ENCODE results near the gene ADGRL3. TPM values are rescaled to one million over a fixed set of nuclear protein-coding genes. Genes with fewer than 3 reads are reported as not detected.

The ADGRL3 gene
- total and polyA plus RNA-seq, 4 donors = 0.07 to 1.7 (median 0.82) TPM

GRCh38 chr4:61428950-61429349 lies 228.8 kb downstream of the ADGRL3 start (continued):
- TF ChIP-seq CTCF (IDR thresholded peaks at IDR 0.05; ENCODE audit: low read depth, low read length, missing input control) (no peak), FOXA2 (IDR thresholded peaks at IDR 0.05) (no peak), GABPA (IDR thresholded peaks at IDR 0.05 in 1 of 2, conservative IDR thresholded peaks at IDR 0.05 in 1 of 2) (no peak), FOXA1 (IDR thresholded peaks at IDR 0.05) (no peak), EGR1 (IDR thresholded peaks at IDR 0.05; ENCODE audit: low read depth in 2 of 2) (no peak), TAF1 (conservative IDR thresholded peaks at IDR 0.05) (no peak), NR2F2 (IDR thresholded peaks at IDR 0.05) (no peak), ZBTB33 (IDR thresholded peaks at IDR 0.05) (no peak), HNF4G (IDR thresholded peaks at IDR 0.05) (no peak)
- TF ChIP-seq, protein P1, sequence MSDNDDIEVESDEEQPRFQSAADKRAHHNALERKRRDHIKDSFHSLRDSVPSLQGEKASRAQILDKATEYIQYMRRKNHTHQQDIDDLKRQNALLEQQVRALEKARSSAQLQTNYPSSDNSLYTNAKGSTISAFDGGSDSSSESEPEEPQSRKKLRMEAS (IDR thresholded peaks at IDR 0.05) = no peak

DNA sequence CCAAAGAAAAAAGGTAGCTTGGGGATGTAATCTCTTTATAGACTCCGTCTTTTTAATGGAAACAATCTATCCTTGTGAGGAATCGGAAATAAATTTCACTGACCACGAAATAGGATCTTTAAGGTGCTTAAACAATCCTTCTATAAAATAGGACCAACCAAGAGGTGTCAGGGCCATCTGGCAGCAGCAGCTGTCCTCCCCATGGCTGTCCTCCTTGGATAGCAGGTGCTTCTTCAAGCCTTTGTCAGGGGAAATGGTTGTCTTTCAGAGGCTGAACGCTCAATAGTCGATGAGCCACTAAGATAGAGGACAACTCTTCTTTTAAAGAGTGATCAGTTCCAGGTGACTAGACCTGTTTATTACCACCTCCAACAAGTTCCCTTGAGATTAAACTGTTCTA lies 231.0 kb downstream of the ADGRL3 start:
- Histone ChIP-seq H3K9me3 (ENCODE audit: control insufficient read depth in 4 of 4, low read length in 3 of 4) (no peaks in the 10 kb centered on the region), H3K36me3 (ENCODE audit: control insufficient read depth in 4 of 4, insufficient read depth in 3 of 4, low read depth in 1 of 4, low read length in 3 of 4) (no peaks in the 10 kb centered on the region), H3K4me1 (ENCODE audit: control insufficient read depth in 4 of 4, insufficient read depth in 4 of 4, low read length in 3 of 4) (no peaks in the 10 kb centered on the region), H3K27me3 (ENCODE audit: control insufficient read depth in 4 of 4, insufficient read depth in 4 of 4, low read length in 3 of 4) (peaks cover 0 to 2% (median 0%) of the 10 kb centered on the region in 4 donors), H3K4me3 (ENCODE audit: low read depth in 1 of 3, low read length in 3 of 3) (no peak overlapping the region), H3K27ac (ENCODE audit: low read depth in 1 of 2, low read length in 2 of 2) (no peak overlapping the region), H3K9ac (ENCODE audit: low read depth in 1 of 2, low read length in 2 of 2) (no peak overlapping the region)
- DNase-seq (ENCODE audit: low spot score) = no peak
- TF ChIP-seq HNF4A (conservative IDR thresholded peaks at IDR 0.05) (no peak), NR2F2 (IDR thresholded peaks at IDR 0.05) (no peak), RXRA (IDR thresholded peaks at IDR 0.05) (no peak), CTCF (IDR thresholded peaks at IDR 0.05; ENCODE audit: low read depth, low read length, missing input control) (no peak)
- WGBS = 80% methylated on average over 5 of the region's 5 CpGs

DNA sequence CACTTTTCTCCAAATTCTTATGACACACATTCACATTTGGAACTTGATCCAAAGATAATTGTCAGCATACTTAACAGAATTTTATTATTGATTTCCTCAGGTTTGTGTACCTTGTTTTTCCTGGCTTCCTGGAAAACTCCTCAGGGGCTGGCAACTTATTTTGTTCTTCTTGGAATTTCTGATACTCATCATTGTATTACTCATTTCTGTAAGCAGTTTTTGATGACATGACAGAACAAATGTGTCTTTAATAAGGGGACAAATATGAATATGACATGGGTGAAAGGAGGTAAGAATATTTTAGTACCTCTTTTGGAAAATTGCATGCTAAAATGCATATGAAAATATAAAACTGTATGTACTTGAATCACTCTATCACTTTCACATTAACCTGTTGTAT lies 237.8 kb downstream of the ADGRL3 start:
- no peak overlapping the region for H3K4me3 ChIP-seq (ENCODE audit: low read depth in 1 of 3, low read length in 3 of 3)
- no peaks in the 10 kb centered on the region for H3K9me3 ChIP-seq (ENCODE audit: control insufficient read depth in 4 of 4, low read length in 3 of 4)
- no peak overlapping the region for H3K9ac ChIP-seq (ENCODE audit: low read depth in 1 of 2, low read length in 2 of 2)
- H3K27ac ChIP-seq (ENCODE audit: low read depth in 1 of 2, low read length in 2 of 2) = no peak overlapping the region
- peaks cover 0 to 2% (median 0%) of the 10 kb centered on the region in 4 donors for H3K27me3 ChIP-seq (ENCODE audit: control insufficient read depth in 4 of 4, insufficient read depth in 4 of 4, low read length in 3 of 4)
- no peaks in the 10 kb centered on the region for H3K36me3 ChIP-seq (ENCODE audit: control insufficient read depth in 4 of 4, insufficient read depth in 3 of 4, low read depth in 1 of 4, low read length in 3 of 4)
- DNase-seq (ENCODE audit: low spot score) = no peak
- no peaks in the 10 kb centered on the region for H3K4me1 ChIP-seq (ENCODE audit: control insufficient read depth in 4 of 4, insufficient read depth in 4 of 4, low read length in 3 of 4)
- TF ChIP-seq, protein P1 (IDR thresholded peaks at IDR 0.05) = no peak
- no peak for TF ChIP-seq RAD21 (IDR thresholded peaks at IDR 0.05)
- TF ChIP-seq SP1 (IDR thresholded peaks at IDR 0.05) = no peak
- no peak for TF ChIP-seq NR2F2 (IDR thresholded peaks at IDR 0.05)
- TF ChIP-seq YY1 (IDR thresholded peaks at IDR 0.05) = no peak
- no peak for TF ChIP-seq ZBTB33 (IDR thresholded peaks at IDR 0.05)
- no peak for TF ChIP-seq FOXA1 (IDR thresholded peaks at IDR 0.05)
- TF ChIP-seq HNF4A (conservative IDR thresholded peaks at IDR 0.05) = no peak
- no peak for TF ChIP-seq CTCF (IDR thresholded peaks at IDR 0.05; ENCODE audit: low read depth, low read length, missing input control)
- TF ChIP-seq, protein P2, sequence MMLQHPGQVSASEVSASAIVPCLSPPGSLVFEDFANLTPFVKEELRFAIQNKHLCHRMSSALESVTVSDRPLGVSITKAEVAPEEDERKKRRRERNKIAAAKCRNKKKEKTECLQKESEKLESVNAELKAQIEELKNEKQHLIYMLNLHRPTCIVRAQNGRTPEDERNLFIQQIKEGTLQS (IDR thresholded peaks at IDR 0.05) = no peak

Data from liver (tissue), 9 donors.